ENCODE data around the gene PCP2. TPM values are rescaled to one million over a fixed set of nuclear protein-coding genes. Genes with fewer than 3 reads are reported as not detected.
A peak's percentile ranks its signal among the peaks of the same experiment; 100 is the strongest.

PCP2 gene
- total and polyA plus RNA-seq, 7 donors, result 1.0 TPM; not detected in 6

DNA sequence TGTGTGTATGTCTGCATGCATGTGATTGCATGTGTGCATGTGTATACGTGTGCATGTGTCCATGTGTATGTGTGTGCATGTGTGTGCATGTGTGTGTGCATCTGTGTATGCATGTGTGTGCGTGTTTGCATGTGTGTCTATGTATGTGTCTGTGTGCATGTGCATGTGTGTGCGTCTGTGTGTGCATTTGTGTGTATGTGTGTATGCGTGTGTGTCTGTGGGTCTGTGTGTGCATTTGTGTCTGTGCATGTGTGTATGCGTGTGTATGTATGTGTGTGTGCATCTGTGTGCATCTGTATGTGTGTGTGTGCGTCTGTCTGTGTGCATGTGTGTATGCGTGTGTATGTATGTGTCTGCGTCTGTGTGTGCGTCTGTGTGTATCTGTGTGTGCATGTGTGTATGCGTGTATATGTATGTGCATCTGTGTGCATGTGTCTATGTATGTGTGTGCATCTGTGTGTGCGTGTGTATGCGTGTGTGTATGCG, 6.4 kb upstream of the PCP2 start:
- intact Hi-C loops (cut with DNase I), result no loop called here
- Histone ChIP-seq H3K4me1 (peaks cover 0 to 6% (median 1%) of the 10 kb centered on the region in 4 donors), H3K27me3 (peaks cover 0 to 56% (median 55%) of the 10 kb centered on the region in 3 donors), H3K27ac (no peak overlapping the region), H3K4me3 (no peak overlapping the region), H3K9me3 (no peaks in the 10 kb centered on the region), H3K36me3 (no peaks in the 10 kb centered on the region)
- TF ChIP-seq POLR2AphosphoS5 (IDR thresholded peaks at IDR 0.05), result no peak
- no peak for TF ChIP-seq EP300 (IDR thresholded peaks at IDR 0.05)
- TF ChIP-seq, protein P1, sequence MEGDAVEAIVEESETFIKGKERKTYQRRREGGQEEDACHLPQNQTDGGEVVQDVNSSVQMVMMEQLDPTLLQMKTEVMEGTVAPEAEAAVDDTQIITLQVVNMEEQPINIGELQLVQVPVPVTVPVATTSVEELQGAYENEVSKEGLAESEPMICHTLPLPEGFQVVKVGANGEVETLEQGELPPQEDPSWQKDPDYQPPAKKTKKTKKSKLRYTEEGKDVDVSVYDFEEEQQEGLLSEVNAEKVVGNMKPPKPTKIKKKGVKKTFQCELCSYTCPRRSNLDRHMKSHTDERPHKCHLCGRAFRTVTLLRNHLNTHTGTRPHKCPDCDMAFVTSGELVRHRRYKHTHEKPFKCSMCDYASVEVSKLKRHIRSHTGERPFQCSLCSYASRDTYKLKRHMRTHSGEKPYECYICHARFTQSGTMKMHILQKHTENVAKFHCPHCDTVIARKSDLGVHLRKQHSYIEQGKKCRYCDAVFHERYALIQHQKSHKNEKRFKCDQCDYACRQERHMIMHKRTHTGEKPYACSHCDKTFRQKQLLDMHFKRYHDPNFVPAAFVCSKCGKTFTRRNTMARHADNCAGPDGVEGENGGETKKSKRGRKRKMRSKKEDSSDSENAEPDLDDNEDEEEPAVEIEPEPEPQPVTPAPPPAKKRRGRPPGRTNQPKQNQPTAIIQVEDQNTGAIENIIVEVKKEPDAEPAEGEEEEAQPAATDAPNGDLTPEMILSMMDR (IDR thresholded peaks at IDR 0.05), result no peak
- TF ChIP-seq POLR2A (IDR thresholded peaks at IDR 0.05), result no peak
- no peak for DNase-seq
- WGBS, 2 donors, result 97% methylated on average over 13 of the region's 13 CpGs

DNA sequence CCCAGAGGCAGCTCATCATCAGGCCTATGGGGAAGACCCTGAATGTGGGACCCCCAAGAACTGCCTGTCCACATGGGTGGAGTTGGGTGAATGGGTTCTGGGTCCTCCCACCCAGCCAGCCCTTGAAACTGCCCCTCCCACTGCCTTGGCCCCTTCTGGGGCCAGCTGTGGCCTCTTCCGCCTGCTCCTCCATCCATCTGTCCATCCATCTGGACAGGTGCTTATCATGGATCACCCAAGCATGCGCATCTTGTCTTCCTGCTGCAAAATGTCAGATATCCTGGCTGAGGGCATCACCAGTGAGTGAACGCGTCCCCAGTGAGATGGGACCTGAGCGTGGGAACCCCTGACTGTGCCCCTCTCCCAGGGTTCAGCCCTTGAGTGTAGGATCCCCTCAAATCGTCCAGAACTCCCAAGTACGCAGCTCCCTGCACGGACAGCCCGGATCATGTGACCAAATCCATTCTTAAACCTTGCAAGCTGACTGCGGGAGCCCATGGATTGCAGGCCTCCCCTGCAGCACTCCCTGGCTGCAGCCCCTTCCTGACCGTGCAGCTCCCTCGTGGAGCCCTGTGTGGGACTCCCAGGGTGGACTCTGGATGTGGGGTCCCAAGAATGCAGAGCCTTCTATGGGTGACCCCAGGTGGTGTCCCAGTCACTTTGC, 5.4 kb upstream of the PCP2 start:
- H3K4me3 ChIP-seq, result no peak overlapping the region
- intact Hi-C loops (cut with DNase I), result no loop called here
- H3K9me3 ChIP-seq, result no peaks in the 10 kb centered on the region
- WGBS, 2 donors, result 89 to 90% methylated on average over 12 of the region's 12 CpGs
- H3K36me3 ChIP-seq, result no peaks in the 10 kb centered on the region
- TF ChIP-seq EP300 (IDR thresholded peaks at IDR 0.05) (no peak), POLR2AphosphoS5 (IDR thresholded peaks at IDR 0.05) (no peak), POLR2A (IDR thresholded peaks at IDR 0.05) (no peak)
- TF ChIP-seq, protein P1 (IDR thresholded peaks at IDR 0.05), result no peak
- peaks cover 0 to 53% (median 52%) of the 10 kb centered on the region in 3 donors for H3K27me3 ChIP-seq
- DNase-seq, result no peak
- H3K27ac ChIP-seq, result no peak overlapping the region
- H3K4me1 ChIP-seq, result peaks cover 0 to 6% (median 1%) of the 10 kb centered on the region in 4 donors

- Histone ChIP-seq H3K27me3 (peaks cover 0 to 45% (median 43%) of the 10 kb centered on the region in 3 donors), H3K4me3 (peak overlapping the region in 3 of 4 donors; percentile 37 to 43 (median 41)), H3K36me3 (peaks cover 0 to 2% (median 0%) of the 10 kb centered on the region in 4 donors), H3K4me1 (peaks cover 0 to 6% (median 1%) of the 10 kb centered on the region in 4 donors), H3K9me3 (no peaks in the 10 kb centered on the region), H3K27ac (peak overlapping the region; percentile 6 to 65 (median 54))
- intact Hi-C loops (cut with DNase I), result no loop called here
- no peak for DNase-seq
- TF ChIP-seq POLR2A (IDR thresholded peaks at IDR 0.05) (no peak), POLR2AphosphoS5 (IDR thresholded peaks at IDR 0.05) (no peak), EP300 (IDR thresholded peaks at IDR 0.05) (no peak)
- TF ChIP-seq, protein P1 (IDR thresholded peaks at IDR 0.05), result no peak
- WGBS, 2 donors, result 26 to 36% methylated on average over 30 of the region's 30 CpGs
Observed at GRCh38 chr19:7637374-7638256, 4.1 kb upstream of the PCP2 start.

- intact Hi-C loops (cut with DNase I), result no loop called here
- H3K9me3 ChIP-seq, result no peaks in the 10 kb centered on the region
- peak within 1 kb of the TSS in 3 of 4 donors; percentile 37 to 43 (median 41) for H3K4me3 ChIP-seq
- WGBS, 2 donors, result 6 to 9% methylated on average over 61 of the region's 61 CpGs
- H3K4me1 ChIP-seq, result peaks cover 0 to 6% (median 1%) of the 10 kb centered on the region in 4 donors
- TF ChIP-seq EP300 (IDR thresholded peaks at IDR 0.05) (no peak), POLR2AphosphoS5 (IDR thresholded peaks at IDR 0.05) (peak in 2 of 4 donors; percentile 42 to 47), POLR2A (IDR thresholded peaks at IDR 0.05) (peak in 1 of 2 donors; percentile 16)
- H3K36me3 ChIP-seq, result peaks cover 0 to 10% (median 0%) of the 10 kb centered on the region in 4 donors
- no peak for DNase-seq
- peak within 1 kb of the TSS; percentile 6 to 65 (median 54) for H3K27ac ChIP-seq
- peaks cover 0 to 41% (median 41%) of the 10 kb centered on the region in 3 donors for H3K27me3 ChIP-seq
Observed at GRCh38 chr19:7636691-7637373, 3.3 kb upstream of the PCP2 start, which contains the start of gene STXBP2. Gene STXBP2 (plus strand): TSS chr19:7637110. CDS start chr19:7637150, 40 bp downstream.
